OCI-LY3 (cell line): ENCODE measurements around the gene DEFB108B.
"Not testable (repeated sequence)": the region's sequence is repeated elsewhere in the genome, so short reads cannot be mapped to it uniquely, and the experiment has no call there.

ENCODE experiments used
- CTCF ChIP-seq: fragments of 200-600, 300-600 bp; sonication (generic); IDR thresholded peaks from 2 replicates; pipeline ENCODE4 v1.5.1; 2014; ENCODE audit warnings: antibody characterized with exemption, low read length, low read depth
- EZH2phosphoT487 ChIP-seq: fragments of 200-600 bp; shearing (Covaris generic); IDR thresholded peaks from 2 replicates; pipeline ENCODE4 v1.6.1; 2018; ENCODE audit warnings: antibody characterized with exemption, mixed run types, low read depth

- TF ChIP-seq EZH2phosphoT487, result not testable (repeated sequence)
- TF ChIP-seq CTCF, result peak; percentile 60
Measured at GRCh38 chr11:71813481-71814355, 19.3 kb upstream of the DEFB108B start.
